SU-DHL-6 (cell line): ENCODE measurements around the gene ARF3.

Experiments used
- EZH2phosphoT487 ChIP-seq: fragments of 200-600 bp; sonication (generic), shearing (Covaris generic); conservative IDR thresholded peaks from 2 replicates; pipeline ENCODE4 v1.6.1; 2018; ENCODE audit warnings: mild to moderate bottlenecking, antibody characterized with exemption, low read length, moderate library complexity, mixed read lengths
- TF ChIP-seq, protein P1 (sequence below): fragments of 200-600 bp; sonication (generic); IDR thresholded peaks from one replicate; pipeline ENCODE4 v1.5.1; 2017; ENCODE audit warnings: antibody characterized with exemption, mild to moderate bottlenecking, low read length, moderate library complexity; ENCODE audit not compliant: insufficient read depth, poor library complexity, severe bottlenecking

DNA sequence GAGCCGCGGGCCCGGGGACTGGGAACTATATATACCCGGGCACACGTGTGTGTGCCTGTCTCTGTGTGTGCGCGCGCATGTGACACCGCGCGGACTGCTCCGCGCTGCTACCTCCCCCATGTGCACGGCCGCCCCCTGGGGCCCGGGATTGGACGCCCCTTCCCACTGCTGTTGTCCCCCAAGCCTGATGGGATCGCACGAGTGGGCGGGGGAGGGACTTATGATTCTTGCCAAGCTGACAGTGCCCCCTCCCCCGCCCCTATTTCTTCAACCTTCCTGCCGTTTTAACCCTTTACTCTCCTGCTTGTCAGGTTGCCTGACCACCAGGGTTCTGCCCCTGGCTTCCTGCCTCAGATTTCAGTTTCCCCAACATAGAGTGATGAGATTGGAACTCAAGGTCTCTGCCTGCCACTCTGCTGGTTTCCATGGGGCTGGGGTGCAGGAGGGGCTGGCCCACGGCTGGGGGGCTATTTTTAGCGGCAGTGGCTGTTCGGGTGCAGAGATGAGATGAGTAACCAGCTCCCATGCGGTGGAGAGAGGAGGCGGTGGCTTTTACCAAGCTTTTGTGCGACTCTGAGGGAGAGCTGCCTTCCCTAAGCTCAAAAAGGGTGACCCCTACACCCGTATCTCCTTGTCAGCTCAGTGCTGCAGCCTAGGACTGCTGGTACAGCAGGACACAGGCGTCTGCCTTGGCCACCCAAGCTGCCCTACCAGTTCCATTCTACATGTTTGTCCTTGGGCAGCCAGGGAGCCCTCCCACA is 42.3 kb upstream of the ARF3 start, which contains the start of gene DDN:
- TF ChIP-seq, protein P1, sequence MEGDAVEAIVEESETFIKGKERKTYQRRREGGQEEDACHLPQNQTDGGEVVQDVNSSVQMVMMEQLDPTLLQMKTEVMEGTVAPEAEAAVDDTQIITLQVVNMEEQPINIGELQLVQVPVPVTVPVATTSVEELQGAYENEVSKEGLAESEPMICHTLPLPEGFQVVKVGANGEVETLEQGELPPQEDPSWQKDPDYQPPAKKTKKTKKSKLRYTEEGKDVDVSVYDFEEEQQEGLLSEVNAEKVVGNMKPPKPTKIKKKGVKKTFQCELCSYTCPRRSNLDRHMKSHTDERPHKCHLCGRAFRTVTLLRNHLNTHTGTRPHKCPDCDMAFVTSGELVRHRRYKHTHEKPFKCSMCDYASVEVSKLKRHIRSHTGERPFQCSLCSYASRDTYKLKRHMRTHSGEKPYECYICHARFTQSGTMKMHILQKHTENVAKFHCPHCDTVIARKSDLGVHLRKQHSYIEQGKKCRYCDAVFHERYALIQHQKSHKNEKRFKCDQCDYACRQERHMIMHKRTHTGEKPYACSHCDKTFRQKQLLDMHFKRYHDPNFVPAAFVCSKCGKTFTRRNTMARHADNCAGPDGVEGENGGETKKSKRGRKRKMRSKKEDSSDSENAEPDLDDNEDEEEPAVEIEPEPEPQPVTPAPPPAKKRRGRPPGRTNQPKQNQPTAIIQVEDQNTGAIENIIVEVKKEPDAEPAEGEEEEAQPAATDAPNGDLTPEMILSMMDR: no peak
- no peak for TF ChIP-seq EZH2phosphoT487
